ENCODE results near the gene CNTNAP5.

DNA sequence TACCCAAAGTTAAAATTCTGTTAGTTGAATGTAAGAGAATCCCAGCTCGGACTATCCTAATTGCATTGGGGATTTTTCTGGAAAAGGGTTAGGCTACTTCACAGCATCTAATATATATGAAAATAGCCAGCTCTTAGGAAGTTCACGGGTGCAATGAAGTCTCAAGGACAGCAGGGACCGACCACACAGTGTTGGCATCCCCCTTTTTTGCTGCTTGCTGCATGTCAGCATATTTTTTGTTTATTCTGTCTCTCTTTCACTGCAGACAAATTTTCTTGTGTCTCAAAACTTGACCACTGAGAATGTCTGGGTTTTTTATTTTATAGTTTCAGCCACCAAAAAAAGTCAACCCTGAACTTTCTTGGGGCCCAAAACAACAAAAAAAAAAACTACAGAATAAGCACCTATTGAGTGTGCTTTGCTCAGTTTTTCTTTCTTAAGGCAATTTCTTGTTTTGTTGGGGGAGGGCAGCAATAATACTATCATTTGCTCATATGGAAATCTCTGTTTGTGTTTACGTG, 535.6 kb downstream of the CNTNAP5 start:
- TF ChIP-seq, protein P1, sequence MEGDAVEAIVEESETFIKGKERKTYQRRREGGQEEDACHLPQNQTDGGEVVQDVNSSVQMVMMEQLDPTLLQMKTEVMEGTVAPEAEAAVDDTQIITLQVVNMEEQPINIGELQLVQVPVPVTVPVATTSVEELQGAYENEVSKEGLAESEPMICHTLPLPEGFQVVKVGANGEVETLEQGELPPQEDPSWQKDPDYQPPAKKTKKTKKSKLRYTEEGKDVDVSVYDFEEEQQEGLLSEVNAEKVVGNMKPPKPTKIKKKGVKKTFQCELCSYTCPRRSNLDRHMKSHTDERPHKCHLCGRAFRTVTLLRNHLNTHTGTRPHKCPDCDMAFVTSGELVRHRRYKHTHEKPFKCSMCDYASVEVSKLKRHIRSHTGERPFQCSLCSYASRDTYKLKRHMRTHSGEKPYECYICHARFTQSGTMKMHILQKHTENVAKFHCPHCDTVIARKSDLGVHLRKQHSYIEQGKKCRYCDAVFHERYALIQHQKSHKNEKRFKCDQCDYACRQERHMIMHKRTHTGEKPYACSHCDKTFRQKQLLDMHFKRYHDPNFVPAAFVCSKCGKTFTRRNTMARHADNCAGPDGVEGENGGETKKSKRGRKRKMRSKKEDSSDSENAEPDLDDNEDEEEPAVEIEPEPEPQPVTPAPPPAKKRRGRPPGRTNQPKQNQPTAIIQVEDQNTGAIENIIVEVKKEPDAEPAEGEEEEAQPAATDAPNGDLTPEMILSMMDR (IDR thresholded peaks at IDR 0.05) = no peak
- TF ChIP-seq ZFX (IDR thresholded peaks at IDR 0.05; ENCODE audit: borderline replicate concordance) = no peak
